ENCODE measurements around the gene FGFRL1.

DNA sequence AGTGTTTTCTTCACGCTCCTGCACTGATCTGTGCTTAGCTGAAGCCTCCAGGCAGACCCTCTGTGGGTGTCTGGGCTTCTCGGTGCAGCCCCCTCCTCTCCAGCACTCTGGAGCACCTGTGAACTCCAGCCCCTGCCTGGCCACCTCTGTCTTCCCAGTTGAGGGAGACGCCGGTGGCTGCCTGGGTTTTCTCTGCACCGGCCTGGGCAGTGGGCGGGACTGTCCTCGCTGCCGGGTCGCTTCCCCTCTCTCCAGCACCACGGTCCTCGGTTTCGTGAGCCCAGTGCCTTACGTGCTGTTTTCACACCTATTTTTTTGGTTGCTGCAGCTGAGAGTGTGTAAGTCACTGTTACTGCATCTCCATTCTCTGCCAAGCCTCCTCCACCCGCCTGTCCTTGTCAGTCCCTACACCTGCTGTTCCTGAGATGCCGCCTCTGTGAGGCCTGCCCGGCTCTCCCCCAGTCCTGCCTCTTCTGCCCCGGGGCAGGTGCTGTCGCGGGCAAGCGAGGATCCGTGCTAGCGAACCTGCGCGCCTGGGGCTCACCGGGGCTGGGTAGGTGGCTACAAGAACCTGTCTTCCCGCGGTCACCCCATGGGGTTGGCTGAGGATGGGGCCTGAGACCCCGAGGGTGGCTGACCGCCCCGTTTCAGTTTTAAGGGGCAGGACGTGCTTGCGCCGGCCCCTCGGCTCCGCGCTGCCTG is 2.4 kb upstream of the FGFRL1 start:
- TF ChIP-seq, protein P1, sequence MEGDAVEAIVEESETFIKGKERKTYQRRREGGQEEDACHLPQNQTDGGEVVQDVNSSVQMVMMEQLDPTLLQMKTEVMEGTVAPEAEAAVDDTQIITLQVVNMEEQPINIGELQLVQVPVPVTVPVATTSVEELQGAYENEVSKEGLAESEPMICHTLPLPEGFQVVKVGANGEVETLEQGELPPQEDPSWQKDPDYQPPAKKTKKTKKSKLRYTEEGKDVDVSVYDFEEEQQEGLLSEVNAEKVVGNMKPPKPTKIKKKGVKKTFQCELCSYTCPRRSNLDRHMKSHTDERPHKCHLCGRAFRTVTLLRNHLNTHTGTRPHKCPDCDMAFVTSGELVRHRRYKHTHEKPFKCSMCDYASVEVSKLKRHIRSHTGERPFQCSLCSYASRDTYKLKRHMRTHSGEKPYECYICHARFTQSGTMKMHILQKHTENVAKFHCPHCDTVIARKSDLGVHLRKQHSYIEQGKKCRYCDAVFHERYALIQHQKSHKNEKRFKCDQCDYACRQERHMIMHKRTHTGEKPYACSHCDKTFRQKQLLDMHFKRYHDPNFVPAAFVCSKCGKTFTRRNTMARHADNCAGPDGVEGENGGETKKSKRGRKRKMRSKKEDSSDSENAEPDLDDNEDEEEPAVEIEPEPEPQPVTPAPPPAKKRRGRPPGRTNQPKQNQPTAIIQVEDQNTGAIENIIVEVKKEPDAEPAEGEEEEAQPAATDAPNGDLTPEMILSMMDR (IDR thresholded peaks at IDR 0.05; ENCODE audit: borderline replicate concordance, extremely low read depth, low read length, poor library complexity, severe bottlenecking): no peak
- no peak for TF ChIP-seq EZH2 (IDR thresholded peaks at IDR 0.05; ENCODE audit: borderline replicate concordance, low read depth, low read length, severe bottlenecking)

Measured in DND-41 (cell line).